Heart left ventricle (tissue), 13 donors: Measurements from ENCODE around the gene CDK6.

Source experiments
- POLR2A ChIP-seq, 2 donors: fragments of 450-650 bp; IDR thresholded peaks; one replicate each; pipeline ENCODE4 v1.6.1; 2017; ENCODE audit warnings: antibody characterized with exemption in 2 of 2, mild to moderate bottlenecking in 2 of 2, moderate library complexity in 2 of 2
- TF ChIP-seq, protein P1 (sequence below), 12 donors: fragments of 200-600 bp; sonication (generic) in 4 of 12; IDR thresholded peaks; one replicate each; pipeline versions ENCODE4 v1.5.0 to v1.8.0; 2018 to 2022; ENCODE audit warnings: antibody characterized with exemption in 12 of 12, mild to moderate bottlenecking in 5 of 12
- donor health status: ischemic (EF 13 %, LVEDD 7.1; RV severe dilation, severe dysfunction).
- donor health status: DM: no; HTN: yes; CAD: no.
- donor health status: DM: no; HTN: no; CAD: no.
- donor health status: ischemic (EF 25% LVEDD 6.9; RV normal size, moderate dysfunction).
- donor health status: ischemic (EF 25% LVEDD 5.7; RV mildly dilated, moderate dysfunction).
- donor health status: ischemic (EF 35%, LVEDD 5.7; RV mildly dilated, moderate dysfunction).
- donor health status: nonischemic (EF 11% LVEDD 7.7; RV severe dilation, severe dysfunction).
- donor health status: DM: yes; HTN: yes; CAD: no.
- donor health status: PGD.
- donor health status: ischemic (EF 29% LVEDD 5.4; RV normal size, mild dysfunction).
- donor health status: nonischemic (EF 23%, LVEDD 6.1; RV moderate dilation, normal function).

DNA sequence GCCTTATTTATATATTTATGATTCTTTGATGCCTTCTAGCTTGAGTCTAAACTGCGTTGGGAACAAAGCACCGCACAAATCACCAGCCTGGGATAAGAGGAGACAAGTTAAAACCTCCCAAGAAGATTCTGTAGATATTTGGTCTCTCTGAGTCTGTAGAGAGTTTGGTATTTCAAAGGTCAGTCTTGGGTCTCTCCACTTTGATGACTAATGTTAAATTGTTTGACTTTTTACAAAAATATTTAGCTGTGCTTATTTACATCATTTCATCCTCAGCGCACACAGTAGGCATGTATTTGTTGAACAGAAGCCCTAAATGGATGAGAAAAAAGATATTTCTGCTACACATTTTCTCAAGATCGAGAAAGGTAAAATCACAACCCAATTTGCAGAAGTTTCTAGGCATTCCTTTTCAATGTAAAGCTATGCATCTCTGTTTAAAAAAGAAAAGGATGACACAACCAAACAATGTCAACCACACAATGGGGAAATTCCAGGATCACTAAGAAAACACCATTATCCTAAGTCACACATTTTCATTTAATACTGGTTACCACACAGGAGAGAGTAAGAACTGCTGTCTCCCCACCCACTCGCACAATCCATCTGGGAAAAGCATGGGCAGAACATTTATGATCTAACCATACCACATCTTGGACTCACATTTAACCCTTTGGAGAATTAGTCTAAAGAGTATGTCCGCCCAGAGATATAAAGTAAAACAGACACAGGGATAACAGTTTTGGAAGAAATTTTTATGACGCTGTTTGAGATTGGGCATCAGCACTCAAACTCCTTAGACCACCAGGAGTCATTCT, 4.4 kb downstream of the CDK6 start:
- TF ChIP-seq, protein P1, sequence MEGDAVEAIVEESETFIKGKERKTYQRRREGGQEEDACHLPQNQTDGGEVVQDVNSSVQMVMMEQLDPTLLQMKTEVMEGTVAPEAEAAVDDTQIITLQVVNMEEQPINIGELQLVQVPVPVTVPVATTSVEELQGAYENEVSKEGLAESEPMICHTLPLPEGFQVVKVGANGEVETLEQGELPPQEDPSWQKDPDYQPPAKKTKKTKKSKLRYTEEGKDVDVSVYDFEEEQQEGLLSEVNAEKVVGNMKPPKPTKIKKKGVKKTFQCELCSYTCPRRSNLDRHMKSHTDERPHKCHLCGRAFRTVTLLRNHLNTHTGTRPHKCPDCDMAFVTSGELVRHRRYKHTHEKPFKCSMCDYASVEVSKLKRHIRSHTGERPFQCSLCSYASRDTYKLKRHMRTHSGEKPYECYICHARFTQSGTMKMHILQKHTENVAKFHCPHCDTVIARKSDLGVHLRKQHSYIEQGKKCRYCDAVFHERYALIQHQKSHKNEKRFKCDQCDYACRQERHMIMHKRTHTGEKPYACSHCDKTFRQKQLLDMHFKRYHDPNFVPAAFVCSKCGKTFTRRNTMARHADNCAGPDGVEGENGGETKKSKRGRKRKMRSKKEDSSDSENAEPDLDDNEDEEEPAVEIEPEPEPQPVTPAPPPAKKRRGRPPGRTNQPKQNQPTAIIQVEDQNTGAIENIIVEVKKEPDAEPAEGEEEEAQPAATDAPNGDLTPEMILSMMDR (IDR thresholded peaks at IDR 0.05) = no peak
- TF ChIP-seq POLR2A (IDR thresholded peaks at IDR 0.05) = no peak
